ENCODE measurements around the gene CAMK2B.

CAMK2B gene

DNA sequence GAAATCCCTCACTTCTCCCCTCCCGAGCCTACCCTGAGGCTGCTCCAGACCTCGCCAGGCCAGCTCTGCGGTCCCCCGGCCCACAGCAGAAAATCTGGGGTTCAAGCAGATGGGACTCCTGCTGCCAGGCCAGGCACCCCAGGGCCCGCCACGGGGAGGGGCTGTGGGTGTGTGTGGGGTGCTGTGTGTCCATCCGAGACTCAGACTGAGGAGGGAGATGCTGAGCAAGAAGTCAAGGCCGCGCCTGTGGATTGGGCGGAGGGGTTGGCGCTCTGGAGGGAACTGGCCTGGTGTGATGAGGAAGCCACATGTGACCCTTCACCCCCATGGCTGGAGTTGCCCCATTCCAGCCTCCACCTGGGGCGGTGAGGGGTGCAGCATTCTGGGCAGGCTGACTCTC lies 73.5 kb downstream of the CAMK2B start:
- Histone ChIP-seq H3K4me1 (ENCODE audit: control insufficient read depth, low read length) (peaks cover 2% of the 10 kb centered on the region), H3K9me3 (ENCODE audit: control insufficient read depth, insufficient read depth, low read length) (peaks cover 6% of the 10 kb centered on the region; the same call in 1 of the 2 replicates), H3K36me3 (ENCODE audit: control insufficient read depth, low read length) (no peaks in the 10 kb centered on the region), H3K27ac (ENCODE audit: low read depth, low read length) (no peak overlapping the region), H3K4me2 (ENCODE audit: low read length) (no peak overlapping the region), H3K9me2 (replicated peaks; ENCODE audit: control insufficient read depth, low read length) (no peaks in the 10 kb centered on the region), H3K27me3 (ENCODE audit: control insufficient read depth, low read length) (no peaks in the 10 kb centered on the region), H4K20me1 (ENCODE audit: control insufficient read depth, insufficient read depth, low read depth, low read length) (no peaks in the 10 kb centered on the region), H3F3A (ENCODE audit: control insufficient read depth, insufficient read depth) (no peaks in the 10 kb centered on the region), H3K79me2 (ENCODE audit: control insufficient read depth, low read length) (no peaks in the 10 kb centered on the region), H3K4me3 (ENCODE audit: low read length) (no peak overlapping the region)
- no peak for TF ChIP-seq EZH2phosphoT487 (IDR thresholded peaks at IDR 0.05; ENCODE audit: borderline replicate concordance, low read length)
- no peak for TF ChIP-seq CTCF (IDR thresholded peaks at IDR 0.05; ENCODE audit: low read depth, low read length, poor library complexity, severe bottlenecking)

DNA sequence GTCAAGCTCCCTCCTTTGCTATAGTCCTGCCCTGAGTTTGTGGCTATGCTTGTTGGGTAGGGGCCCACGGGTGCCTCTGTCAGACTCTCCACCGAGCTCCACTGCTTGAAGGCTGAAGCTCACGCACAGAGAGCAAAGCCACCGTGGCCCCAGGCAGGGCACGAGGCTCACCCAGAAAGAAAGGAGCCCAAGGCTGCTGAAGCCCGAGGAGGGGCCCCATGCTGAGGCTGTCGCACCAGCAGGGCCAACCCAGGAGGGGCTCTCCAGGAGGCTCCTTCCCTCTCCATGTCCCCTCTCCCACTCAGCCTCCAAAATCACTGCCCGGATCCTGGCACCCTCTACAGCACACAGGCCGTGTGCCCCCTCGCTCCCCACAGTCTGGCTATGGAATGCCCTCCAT lies 74.1 kb downstream of the CAMK2B start:
- Histone ChIP-seq H3K27me3 (ENCODE audit: control insufficient read depth, low read length) (no peaks in the 10 kb centered on the region), H3K9me2 (replicated peaks; ENCODE audit: control insufficient read depth, low read length) (no peaks in the 10 kb centered on the region), H3K79me2 (ENCODE audit: control insufficient read depth, low read length) (no peaks in the 10 kb centered on the region), H3K36me3 (ENCODE audit: control insufficient read depth, low read length) (no peaks in the 10 kb centered on the region), H3K4me1 (ENCODE audit: control insufficient read depth, low read length) (no peaks in the 10 kb centered on the region), H3K9me3 (ENCODE audit: control insufficient read depth, insufficient read depth, low read length) (peaks cover 6% of the 10 kb centered on the region; the same call in 1 of the 2 replicates), H3K4me2 (ENCODE audit: low read length) (no peak overlapping the region), H3K4me3 (ENCODE audit: low read length) (no peak overlapping the region), H4K20me1 (ENCODE audit: control insufficient read depth, insufficient read depth, low read depth, low read length) (no peaks in the 10 kb centered on the region), H3F3A (ENCODE audit: control insufficient read depth, insufficient read depth) (no peaks in the 10 kb centered on the region), H3K27ac (ENCODE audit: low read depth, low read length) (no peak overlapping the region)
- TF ChIP-seq CTCF (IDR thresholded peaks at IDR 0.05; ENCODE audit: low read depth, low read length, poor library complexity, severe bottlenecking) = no peak
- no peak for TF ChIP-seq EZH2phosphoT487 (IDR thresholded peaks at IDR 0.05; ENCODE audit: borderline replicate concordance, low read length)

- H3K4me3 ChIP-seq (ENCODE audit: low read length) = no peak overlapping the region
- peaks cover 4% of the 10 kb centered on the region; the same call in 1 of the 2 replicates for H3K9me3 ChIP-seq (ENCODE audit: control insufficient read depth, insufficient read depth, low read length)
- no peak for TF ChIP-seq CTCF (IDR thresholded peaks at IDR 0.05; ENCODE audit: low read depth, low read length, poor library complexity, severe bottlenecking)
- no peak for TF ChIP-seq EZH2phosphoT487 (IDR thresholded peaks at IDR 0.05; ENCODE audit: borderline replicate concordance, low read length)
- no peaks in the 10 kb centered on the region for H3K79me2 ChIP-seq (ENCODE audit: control insufficient read depth, low read length)
- H3K9me2 ChIP-seq (replicated peaks; ENCODE audit: control insufficient read depth, low read length) = no peaks in the 10 kb centered on the region
- H4K20me1 ChIP-seq (ENCODE audit: control insufficient read depth, insufficient read depth, low read depth, low read length) = no peaks in the 10 kb centered on the region
- H3K27me3 ChIP-seq (ENCODE audit: control insufficient read depth, low read length) = no peaks in the 10 kb centered on the region
- no peak overlapping the region for H3K4me2 ChIP-seq (ENCODE audit: low read length)
- H3K4me1 ChIP-seq (ENCODE audit: control insufficient read depth, low read length) = no peaks in the 10 kb centered on the region
- no peak overlapping the region for H3K27ac ChIP-seq (ENCODE audit: low read depth, low read length)
- no peaks in the 10 kb centered on the region for H3F3A ChIP-seq (ENCODE audit: control insufficient read depth, insufficient read depth)
- no peaks in the 10 kb centered on the region for H3K36me3 ChIP-seq (ENCODE audit: control insufficient read depth, low read length)
Measured at GRCh38 chr7:44249639-44250234, 75.7 kb downstream of the CAMK2B start.
